Brain microvascular endothelial cell (primary cell): ENCODE data around the gene EYA3.

Source experiments
- DNase-seq: peaks from one replicate; pipeline ENCODE4 v3.0.0-alpha.2; 2020
- H3K27ac ChIP-seq: fragments of 250-450 bp; sonication (Bioruptor Pico); 2 replicates; pipeline ENCODE4 v1.5.1; 2020; ENCODE audit warnings: mild to moderate bottlenecking, moderate library complexity
- H3K27me3 ChIP-seq: fragments of 250-450 bp; sonication (Bioruptor Pico); replicated peaks from 2 replicates; pipeline ENCODE4 v1.5.1; 2020; ENCODE audit warnings: mild to moderate bottlenecking
- H3K36me3 ChIP-seq: fragments of 250-450 bp; sonication (Bioruptor Pico); replicated peaks from 2 replicates; pipeline ENCODE4 v1.5.1; 2020; ENCODE audit warnings: mild to moderate bottlenecking
- H3K4me3 ChIP-seq: 2 replicates; pipeline ENCODE4 v1.5.1; 2011; ENCODE audit warnings: low read depth, mild to moderate bottlenecking, control low read depth, low read length, moderate library complexity
- in situ Hi-C: cut with HindIII; loops from 2 replicates; pipeline ENCODE4 v1.10.0; 2017; ENCODE audit warnings: low sequenced_read_pairs, low pct_ligation_motif_present
- TF ChIP-seq, protein P1 (sequence below): IDR thresholded peaks from 2 replicates; pipeline ENCODE4 v1.5.1; 2011; ENCODE audit warnings: low read depth, mild to moderate bottlenecking, moderate library complexity, low read length, control low read depth, inconsistent platforms; ENCODE audit errors: missing control alignments

EYA3 gene

DNA sequence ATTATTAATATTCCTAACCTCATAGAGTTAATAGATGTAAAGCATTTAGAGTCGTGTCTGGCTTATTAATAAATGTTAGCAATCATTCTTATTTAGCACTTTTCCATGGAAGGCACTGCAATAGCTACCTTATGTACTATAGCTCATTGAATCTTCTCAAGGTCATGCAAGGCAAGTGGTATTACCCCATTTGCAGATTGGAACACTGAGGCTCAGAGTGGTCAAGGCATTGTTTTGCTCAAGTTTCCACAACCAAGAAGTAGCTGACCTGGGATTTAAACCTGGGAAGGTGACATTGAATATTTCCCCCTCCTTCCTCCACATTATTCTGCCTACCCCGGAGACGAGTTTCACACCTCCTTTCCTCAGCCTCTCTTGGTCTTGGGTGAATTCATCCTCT lies 37.8 kb upstream of the EYA3 start:
- Histone ChIP-seq H3K27ac (no peak overlapping the region), H3K36me3 (no peaks in the 10 kb centered on the region), H3K4me3 (no peak overlapping the region), H3K27me3 (no peaks in the 10 kb centered on the region)
- no peak for DNase-seq
- TF ChIP-seq, protein P1, sequence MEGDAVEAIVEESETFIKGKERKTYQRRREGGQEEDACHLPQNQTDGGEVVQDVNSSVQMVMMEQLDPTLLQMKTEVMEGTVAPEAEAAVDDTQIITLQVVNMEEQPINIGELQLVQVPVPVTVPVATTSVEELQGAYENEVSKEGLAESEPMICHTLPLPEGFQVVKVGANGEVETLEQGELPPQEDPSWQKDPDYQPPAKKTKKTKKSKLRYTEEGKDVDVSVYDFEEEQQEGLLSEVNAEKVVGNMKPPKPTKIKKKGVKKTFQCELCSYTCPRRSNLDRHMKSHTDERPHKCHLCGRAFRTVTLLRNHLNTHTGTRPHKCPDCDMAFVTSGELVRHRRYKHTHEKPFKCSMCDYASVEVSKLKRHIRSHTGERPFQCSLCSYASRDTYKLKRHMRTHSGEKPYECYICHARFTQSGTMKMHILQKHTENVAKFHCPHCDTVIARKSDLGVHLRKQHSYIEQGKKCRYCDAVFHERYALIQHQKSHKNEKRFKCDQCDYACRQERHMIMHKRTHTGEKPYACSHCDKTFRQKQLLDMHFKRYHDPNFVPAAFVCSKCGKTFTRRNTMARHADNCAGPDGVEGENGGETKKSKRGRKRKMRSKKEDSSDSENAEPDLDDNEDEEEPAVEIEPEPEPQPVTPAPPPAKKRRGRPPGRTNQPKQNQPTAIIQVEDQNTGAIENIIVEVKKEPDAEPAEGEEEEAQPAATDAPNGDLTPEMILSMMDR: no peak
- in situ Hi-C loops: no loop called here

DNA sequence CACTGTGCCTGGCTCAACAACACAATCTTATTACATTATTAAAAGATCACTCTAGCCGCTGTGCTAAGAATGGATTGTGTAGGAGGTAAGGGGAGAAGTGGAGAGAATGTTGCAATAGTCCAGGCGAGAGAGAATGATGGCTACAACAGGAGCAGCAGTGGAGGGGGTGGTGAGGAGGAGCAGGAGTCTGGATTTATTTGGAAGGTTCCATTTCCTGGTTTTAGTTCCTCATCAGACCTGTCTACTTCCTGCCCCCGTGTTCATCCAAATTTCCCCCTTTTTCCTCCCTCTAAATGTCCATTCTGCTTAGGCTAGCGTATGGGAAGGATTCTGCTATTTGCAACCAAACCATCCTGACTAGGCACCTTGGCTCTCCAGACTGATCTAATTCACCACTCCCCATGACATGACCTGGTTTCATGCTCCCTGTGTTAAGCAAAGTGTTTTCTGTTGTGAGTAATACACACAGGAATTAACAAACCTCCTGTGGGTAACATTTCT lies 35.1 kb upstream of the EYA3 start:
- no peaks in the 10 kb centered on the region for H3K27me3 ChIP-seq
- H3K27ac ChIP-seq: no peak overlapping the region
- no peaks in the 10 kb centered on the region for H3K36me3 ChIP-seq
- peak; percentile 53 for DNase-seq
- TF ChIP-seq, protein P1: no peak
- no peak overlapping the region for H3K4me3 ChIP-seq
- in situ Hi-C loops: no loop called here

DNA sequence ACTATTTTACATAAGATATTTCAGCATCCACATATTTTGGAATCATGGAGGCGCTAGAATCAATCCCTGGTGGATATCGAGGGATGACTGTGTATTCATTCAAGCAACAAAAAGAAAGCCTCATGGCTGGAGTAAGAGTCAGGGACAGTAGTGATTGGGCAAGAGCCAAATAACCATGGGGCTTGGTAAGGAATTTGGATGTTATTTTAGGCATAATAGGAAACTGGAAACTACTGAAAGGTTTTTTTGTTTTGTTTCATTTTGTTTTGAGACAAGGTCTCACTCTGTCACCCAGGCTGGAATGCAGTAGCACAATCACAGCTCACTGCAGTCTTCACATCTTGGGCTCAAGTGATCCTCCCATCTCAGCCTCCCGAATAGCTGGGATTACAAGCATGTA lies 33.8 kb upstream of the EYA3 start:
- in situ Hi-C loops: no loop called here
- DNase-seq: peak; percentile 34
- no peaks in the 10 kb centered on the region for H3K36me3 ChIP-seq

GRCh38 chr1:28119556-28119955 lies 31.1 kb upstream of the EYA3 start:
- DNase-seq: no peak
- Histone ChIP-seq H3K4me3 (no peak overlapping the region), H3K27me3 (no peaks in the 10 kb centered on the region), H3K27ac (no peak overlapping the region), H3K36me3 (no peaks in the 10 kb centered on the region)
- in situ Hi-C loops: no loop called here
- TF ChIP-seq, protein P1: no peak

More for the DNA sequence above, 33.8 kb upstream of the EYA3 start:
- no peak overlapping the region for H3K27ac ChIP-seq
- TF ChIP-seq, protein P1: no peak
- no peaks in the 10 kb centered on the region for H3K27me3 ChIP-seq
- no peak overlapping the region for H3K4me3 ChIP-seq

- TF ChIP-seq, protein P1: no peak
- no peaks in the 10 kb centered on the region for H3K36me3 ChIP-seq
- no peak overlapping the region for H3K4me3 ChIP-seq
- in situ Hi-C loops: no loop called here
- no peak for DNase-seq
- H3K27ac ChIP-seq: no peak overlapping the region
- no peaks in the 10 kb centered on the region for H3K27me3 ChIP-seq
Measured at GRCh38 chr1:28118640-28119307, 30.4 kb upstream of the EYA3 start.

- H3K27me3 ChIP-seq: no peaks in the 10 kb centered on the region
- in situ Hi-C loops: no loop called here
- no peak overlapping the region for H3K4me3 ChIP-seq
- no peaks in the 10 kb centered on the region for H3K36me3 ChIP-seq
- TF ChIP-seq, protein P1: no peak
- no peak overlapping the region for H3K27ac ChIP-seq
- DNase-seq: no peak
Measured at GRCh38 chr1:28115267-28115666, 26.9 kb upstream of the EYA3 start.
